ENCODE results near the gene CHD5.

The CHD5 gene

GRCh38 chr1:6130596-6130995 lies 49.5 kb downstream of the CHD5 start:
- H3K9me3 ChIP-seq = no peaks in the 10 kb centered on the region

GRCh38 chr1:6130036-6130435 lies 50.1 kb downstream of the CHD5 start:
- no peak for TF ChIP-seq CTCF (IDR thresholded peaks at IDR 0.05)
- Histone ChIP-seq H3K4me1 (ENCODE audit: control insufficient read depth in 1 of 2, insufficient read depth in 1 of 2, low read depth in 1 of 2, low read length in 1 of 2) (peaks cover 0 to 3% of the 10 kb centered on the region in 2 experiments), H3K4me3 (ENCODE audit: low read depth in 1 of 2, low read length in 1 of 2) (no peak overlapping the region), H3K36me3 (no peaks in the 10 kb centered on the region), H3K27ac (no peak overlapping the region), H3K27me3 (peaks cover 30% of the 10 kb centered on the region), H3K9me3 (no peaks in the 10 kb centered on the region)

More at GRCh38 chr1:6130596-6130995, 49.5 kb downstream of the CHD5 start:
- Histone ChIP-seq H3K36me3 (no peaks in the 10 kb centered on the region), H3K4me1 (ENCODE audit: control insufficient read depth in 1 of 2, insufficient read depth in 1 of 2, low read depth in 1 of 2, low read length in 1 of 2) (peaks cover 0 to 3% of the 10 kb centered on the region in 2 experiments), H3K27me3 (peaks cover 30% of the 10 kb centered on the region), H3K27ac (no peak overlapping the region), H3K4me3 (ENCODE audit: low read depth in 1 of 2, low read length in 1 of 2) (no peak overlapping the region)
- TF ChIP-seq CTCF (IDR thresholded peaks at IDR 0.05) = no peak

GRCh38 chr1:6129313-6129712 lies 50.8 kb downstream of the CHD5 start:
- Histone ChIP-seq H3K4me3 (ENCODE audit: low read depth in 1 of 2, low read length in 1 of 2) (no peak overlapping the region), H3K27ac (no peak overlapping the region), H3K36me3 (no peaks in the 10 kb centered on the region), H3K9me3 (no peaks in the 10 kb centered on the region), H3K4me1 (ENCODE audit: control insufficient read depth in 1 of 2, insufficient read depth in 1 of 2, low read depth in 1 of 2, low read length in 1 of 2) (peaks cover 0 to 3% of the 10 kb centered on the region in 2 experiments), H3K27me3 (peaks cover 30% of the 10 kb centered on the region)
- no peak for TF ChIP-seq CTCF (IDR thresholded peaks at IDR 0.05)

GRCh38 chr1:6128276-6129081 lies 51.6 kb downstream of the CHD5 start:
- Histone ChIP-seq H3K9me3 (no peaks in the 10 kb centered on the region), H3K36me3 (no peaks in the 10 kb centered on the region), H3K27ac (no peak overlapping the region), H3K4me3 (ENCODE audit: low read depth in 1 of 2, low read length in 1 of 2) (no peak overlapping the region), H3K4me1 (ENCODE audit: control insufficient read depth in 1 of 2, insufficient read depth in 1 of 2, low read depth in 1 of 2, low read length in 1 of 2) (peaks cover 0 to 3% of the 10 kb centered on the region in 2 experiments), H3K27me3 (peaks cover 30% of the 10 kb centered on the region)
- no peak for TF ChIP-seq CTCF (IDR thresholded peaks at IDR 0.05)

- peaks cover 0 to 3% of the 10 kb centered on the region in 2 experiments for H3K4me1 ChIP-seq (ENCODE audit: control insufficient read depth in 1 of 2, insufficient read depth in 1 of 2, low read depth in 1 of 2, low read length in 1 of 2)
- H3K4me3 ChIP-seq (ENCODE audit: low read depth in 1 of 2, low read length in 1 of 2) = no peak overlapping the region
- no peak for TF ChIP-seq CTCF (IDR thresholded peaks at IDR 0.05)
- H3K9me3 ChIP-seq = no peaks in the 10 kb centered on the region
- peaks cover 30% of the 10 kb centered on the region for H3K27me3 ChIP-seq
- no peak overlapping the region for H3K27ac ChIP-seq
- no peaks in the 10 kb centered on the region for H3K36me3 ChIP-seq
These were observed 52.4 kb downstream of the CHD5 start for GRCh38 chr1:6127587-6128163.
